GM19351 (cell line): ENCODE data around the gene CABP1.

ENCODE experiments used
- ATAC-seq: cut with Tn5 transposase; IDR thresholded peaks from one replicate; pipeline ENCODE4 v1.9.1; 2021; ENCODE audit warnings: mild to moderate bottlenecking, moderate library complexity; ENCODE audit not compliant: unreplicated experiment

Gene CABP1

DNA sequence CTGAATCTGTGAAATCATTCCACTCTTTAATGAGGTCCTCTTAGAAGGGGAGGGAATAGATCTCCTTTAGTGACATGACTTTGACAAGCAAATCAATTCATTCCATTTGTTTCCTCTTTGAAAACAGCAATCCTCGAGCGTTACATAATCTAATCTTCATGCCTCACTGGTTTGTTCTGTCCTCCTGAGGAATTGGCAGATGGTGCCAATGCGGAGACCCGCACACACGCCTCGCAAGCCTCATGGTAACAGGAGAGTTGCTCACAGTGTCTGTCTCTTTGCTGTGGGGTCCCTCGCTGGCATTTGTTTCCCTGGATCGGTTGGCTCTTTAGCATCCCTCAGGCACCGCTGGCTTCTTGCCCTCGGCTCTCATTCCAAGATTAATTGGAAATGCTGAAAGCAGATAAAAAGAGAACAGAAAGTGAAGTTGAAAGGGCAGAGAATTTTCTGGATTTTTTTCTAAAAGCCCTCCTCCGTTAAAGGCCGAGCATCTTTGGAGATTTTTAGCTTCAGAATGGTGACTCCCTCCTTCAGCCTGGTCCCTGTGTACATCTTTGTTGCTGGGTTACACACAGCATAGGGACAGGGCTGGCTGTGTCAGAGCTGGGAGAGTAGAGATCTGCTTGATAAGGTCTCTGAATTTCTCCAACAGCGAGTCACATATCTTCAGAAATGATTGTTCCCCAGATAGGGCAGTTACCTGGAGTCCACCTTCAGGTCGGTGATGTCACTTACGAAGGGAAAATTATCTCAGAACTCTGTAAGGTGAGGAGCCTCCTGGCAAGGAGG is 10.1 kb upstream of the CABP1 start:
- ATAC-seq, result no peak

- ATAC-seq, result no peak
Measured at GRCh38 chr12:120631097-120631496, 9.3 kb upstream of the CABP1 start.

DNA sequence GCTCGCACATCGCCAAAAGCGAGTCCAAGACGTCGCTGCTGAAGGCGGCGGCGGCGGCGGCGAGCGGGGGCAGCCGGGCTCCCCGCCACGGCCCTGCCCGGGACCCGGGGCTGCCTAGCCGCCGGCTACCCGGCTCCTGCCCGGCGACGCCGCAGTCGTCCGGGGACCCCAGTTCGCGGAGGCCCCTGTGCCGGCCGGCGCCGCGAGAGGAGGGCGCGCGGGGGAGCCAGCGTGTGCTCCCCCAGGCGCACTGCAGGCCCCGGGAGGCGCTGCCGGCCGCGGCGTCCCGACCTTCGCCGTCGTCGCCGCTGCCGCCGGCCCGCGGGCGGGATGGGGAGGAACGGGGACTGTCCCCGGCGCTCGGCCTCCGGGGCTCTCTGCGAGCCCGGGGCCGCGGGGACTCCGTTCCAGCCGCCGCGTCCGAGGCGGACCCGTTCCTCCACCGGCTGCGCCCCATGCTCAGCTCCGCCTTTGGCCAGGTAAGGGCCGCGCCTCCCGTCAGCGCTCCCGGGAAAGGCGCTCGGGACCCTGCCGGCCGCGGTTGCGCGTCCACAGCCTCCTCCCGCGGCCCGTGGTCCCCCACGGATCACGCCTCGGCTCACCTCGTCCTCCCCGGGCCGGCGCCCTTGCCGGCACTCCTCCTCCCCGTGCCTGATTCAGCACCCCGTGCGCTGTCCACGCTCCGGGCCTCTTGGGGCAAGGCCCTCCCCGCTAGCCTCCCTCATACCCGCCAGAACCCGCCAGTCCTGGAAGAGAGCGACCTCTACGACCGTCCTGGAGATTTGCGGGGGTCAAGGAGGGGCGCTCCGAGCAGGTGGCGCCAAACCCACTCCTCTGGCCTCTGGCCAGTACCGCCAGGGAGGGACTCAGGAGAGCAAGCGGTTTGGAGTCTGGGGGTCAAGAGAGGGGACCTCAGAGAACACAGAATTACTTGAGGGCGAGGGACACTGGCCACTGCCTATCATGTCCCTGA is 721 bp downstream of the CABP1 start:
- ATAC-seq, result peak; percentile 34

GRCh38 chr12:120642121-120642520 is 1.7 kb downstream of the CABP1 start:
- ATAC-seq, result no peak

DNA sequence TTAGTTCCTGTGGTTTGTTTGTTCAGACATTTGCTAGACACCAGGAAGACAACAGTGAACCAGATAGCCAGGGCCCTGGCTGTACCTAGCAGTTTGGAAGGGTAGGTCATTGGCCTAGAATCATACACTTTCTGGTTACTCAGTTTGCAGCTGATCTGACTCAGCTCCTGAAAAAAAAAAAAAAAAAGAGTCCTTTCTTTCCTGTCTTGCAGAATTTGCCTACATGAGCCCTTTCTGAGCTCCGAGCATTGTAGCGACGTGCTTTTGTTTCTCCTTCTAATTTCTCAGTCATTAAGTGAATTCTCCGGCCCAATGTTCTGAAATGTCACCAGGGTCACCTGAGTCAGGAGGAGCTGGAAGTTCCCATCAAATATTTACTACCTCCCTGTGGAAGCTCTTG is 2.4 kb downstream of the CABP1 start:
- ATAC-seq, result no peak

DNA sequence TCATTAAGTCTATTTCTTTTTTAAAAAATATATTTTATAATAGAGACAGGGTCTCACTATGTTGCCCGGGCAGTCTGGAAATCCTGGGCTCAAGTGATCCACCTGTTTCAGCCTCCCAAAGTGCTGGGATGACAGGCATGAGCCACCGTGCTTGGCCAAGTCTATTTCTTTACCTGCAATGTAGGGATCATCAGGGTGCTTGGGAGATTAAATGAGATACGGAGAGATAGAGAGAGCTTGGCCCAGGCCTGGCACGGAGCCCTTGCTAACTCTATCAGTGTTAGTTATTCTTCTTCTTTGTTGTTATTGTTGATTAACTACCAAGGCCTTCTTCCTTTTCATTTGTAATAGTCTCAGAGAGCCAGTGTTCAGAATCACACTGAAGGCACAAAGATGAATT is 3.1 kb downstream of the CABP1 start:
- ATAC-seq, result no peak

GRCh38 chr12:120646044-120646443 is 5.6 kb downstream of the CABP1 start:
- no peak for ATAC-seq

GRCh38 chr12:120647375-120647755 is 6.9 kb downstream of the CABP1 start:
- ATAC-seq, result no peak

GRCh38 chr12:120649442-120650232 is 9.2 kb downstream of the CABP1 start:
- no peak for ATAC-seq

- ATAC-seq, result no peak
Measured at GRCh38 chr12:120650233-120650690, 9.8 kb downstream of the CABP1 start.

GRCh38 chr12:120651821-120652220 is 11.4 kb downstream of the CABP1 start:
- no peak for ATAC-seq

DNA sequence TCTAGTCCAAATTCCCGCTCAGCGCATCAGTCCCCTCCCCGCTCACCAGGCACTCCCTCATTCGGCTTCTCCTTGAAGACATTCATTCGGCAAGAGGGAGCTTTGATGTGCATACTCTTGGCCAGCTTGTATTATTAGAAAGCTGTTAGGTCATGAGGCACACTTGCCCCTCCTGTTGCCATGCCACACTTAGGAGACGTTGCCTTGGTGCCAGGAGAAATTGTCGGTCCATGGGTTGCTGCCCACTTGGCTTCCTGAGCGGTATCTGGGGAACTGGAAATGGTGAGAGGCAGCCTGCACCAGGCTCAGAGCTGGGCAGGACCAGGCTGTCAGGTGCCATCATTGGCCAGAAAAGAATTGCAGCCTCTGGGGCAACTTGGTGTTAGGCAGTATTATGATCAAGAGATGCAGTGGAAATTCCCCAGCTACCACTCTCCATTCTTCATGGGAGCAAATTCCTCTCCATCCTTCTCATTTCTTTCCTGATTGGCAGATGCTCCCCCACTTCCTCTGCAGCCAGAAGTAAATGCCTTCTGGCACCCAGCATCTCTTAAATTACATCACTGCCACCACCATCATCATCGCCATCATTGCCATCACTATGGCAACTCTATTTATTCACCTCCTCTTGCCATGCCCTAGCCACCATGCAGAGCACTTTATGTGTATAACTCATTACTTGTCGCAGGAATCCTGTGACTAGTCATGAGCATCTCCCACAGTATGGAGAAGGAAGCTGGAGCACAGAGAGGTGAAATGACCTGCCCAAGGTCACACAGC is 12.4 kb downstream of the CABP1 start:
- ATAC-seq, result no peak

DNA sequence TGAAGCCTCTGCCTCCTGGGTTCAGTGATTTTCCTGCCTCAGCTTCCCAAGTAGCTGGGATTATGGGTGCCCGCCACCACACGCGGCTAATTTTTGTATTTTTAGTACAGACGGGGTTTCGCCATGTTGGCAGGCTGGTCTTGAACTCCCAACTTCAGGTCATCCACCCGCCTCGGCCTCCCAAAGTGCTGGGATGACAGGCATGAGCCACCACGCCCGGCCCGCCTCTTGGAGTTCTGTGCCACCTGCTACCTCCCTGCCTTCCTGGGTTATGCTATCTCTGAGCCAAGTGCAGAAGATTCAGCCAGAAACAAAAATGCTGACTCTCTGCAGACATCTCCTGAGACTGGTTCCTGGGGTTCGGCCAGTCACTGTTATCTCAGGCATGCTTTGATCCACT is 13.2 kb downstream of the CABP1 start:
- ATAC-seq, result no peak

DNA sequence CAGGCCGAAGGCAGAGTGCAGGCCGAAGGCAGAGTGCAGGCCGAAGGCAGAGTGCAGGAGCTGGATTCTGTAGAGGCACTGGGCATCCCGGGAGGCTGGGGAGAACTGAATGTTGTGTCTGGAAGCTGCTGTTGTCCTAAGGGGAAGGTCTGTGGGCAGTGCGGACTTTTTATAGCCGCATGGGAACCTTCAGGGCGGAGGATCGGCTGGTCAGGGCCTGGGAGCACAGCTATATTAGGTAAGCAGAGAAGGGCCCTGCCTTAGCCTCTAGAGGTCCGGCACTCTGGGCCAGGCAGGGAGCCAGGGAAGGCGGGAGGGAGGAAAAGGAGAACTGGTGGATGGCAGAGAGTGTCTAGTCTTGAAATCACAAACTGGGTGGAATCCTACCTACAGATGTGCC is 14.2 kb downstream of the CABP1 start:
- ATAC-seq, result no peak

- no peak for ATAC-seq
Measured at GRCh38 chr12:120656008-120656407, 15.6 kb downstream of the CABP1 start.

- no peak for ATAC-seq
Measured at GRCh38 chr12:120658286-120659150, 18.1 kb downstream of the CABP1 start.

GRCh38 chr12:120659151-120659525 is 18.7 kb downstream of the CABP1 start:
- no peak for ATAC-seq

DNA sequence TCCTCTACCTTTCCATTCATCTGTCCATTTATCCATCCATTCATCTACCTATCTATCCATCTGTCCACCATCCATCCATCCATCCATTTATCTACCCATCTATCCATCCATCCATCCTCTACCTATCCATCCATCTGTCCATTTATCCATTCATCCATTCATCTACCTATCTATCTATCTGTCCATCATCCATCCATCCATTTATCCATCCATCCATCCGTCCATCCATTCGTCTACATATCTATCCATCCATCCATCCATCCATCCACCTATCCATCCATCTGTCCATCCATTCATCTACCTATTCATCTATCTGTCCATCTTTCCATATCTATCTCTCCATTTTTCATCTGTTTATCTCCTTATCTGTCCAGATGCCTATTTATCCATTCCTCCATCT is 21.0 kb downstream of the CABP1 start:
- ATAC-seq, result no peak

GRCh38 chr12:120662879-120663278 is 22.5 kb downstream of the CABP1 start:
- peak; percentile 79 for ATAC-seq
